HG02798 (cell line): Measurements from ENCODE around the gene LRP2.
"Not testable (repeated sequence)": the region's sequence is repeated elsewhere in the genome, so short reads cannot be mapped to it uniquely, and the experiment has no call there.

Experiments
- ATAC-seq: cut with Tn5 transposase; IDR thresholded peaks from one replicate; pipeline ENCODE4 v1.9.1; 2021; ENCODE audit warnings: mild to moderate bottlenecking; ENCODE audit not compliant: unreplicated experiment, poor library complexity

LRP2 gene

DNA sequence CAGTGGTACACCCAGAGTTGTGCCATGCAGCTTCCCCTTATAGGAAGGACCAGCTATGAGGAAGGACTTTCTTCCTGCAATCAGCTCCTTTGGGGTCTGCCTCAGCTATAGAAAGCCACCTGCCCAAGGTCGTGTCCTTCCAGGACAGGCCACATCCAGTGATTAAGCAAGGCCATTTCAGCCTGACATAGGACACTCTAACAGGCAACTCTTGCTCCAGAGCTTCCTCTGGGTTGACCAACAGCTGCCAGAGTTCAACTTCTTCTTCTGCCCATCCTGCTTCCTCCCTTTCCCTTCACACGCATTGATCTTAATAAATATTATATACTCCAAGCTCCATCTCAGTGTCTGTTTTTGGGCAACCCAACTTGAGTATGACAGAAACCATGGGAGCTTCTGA lies 12.8 kb downstream of the LRP2 start:
- no peak for ATAC-seq

DNA sequence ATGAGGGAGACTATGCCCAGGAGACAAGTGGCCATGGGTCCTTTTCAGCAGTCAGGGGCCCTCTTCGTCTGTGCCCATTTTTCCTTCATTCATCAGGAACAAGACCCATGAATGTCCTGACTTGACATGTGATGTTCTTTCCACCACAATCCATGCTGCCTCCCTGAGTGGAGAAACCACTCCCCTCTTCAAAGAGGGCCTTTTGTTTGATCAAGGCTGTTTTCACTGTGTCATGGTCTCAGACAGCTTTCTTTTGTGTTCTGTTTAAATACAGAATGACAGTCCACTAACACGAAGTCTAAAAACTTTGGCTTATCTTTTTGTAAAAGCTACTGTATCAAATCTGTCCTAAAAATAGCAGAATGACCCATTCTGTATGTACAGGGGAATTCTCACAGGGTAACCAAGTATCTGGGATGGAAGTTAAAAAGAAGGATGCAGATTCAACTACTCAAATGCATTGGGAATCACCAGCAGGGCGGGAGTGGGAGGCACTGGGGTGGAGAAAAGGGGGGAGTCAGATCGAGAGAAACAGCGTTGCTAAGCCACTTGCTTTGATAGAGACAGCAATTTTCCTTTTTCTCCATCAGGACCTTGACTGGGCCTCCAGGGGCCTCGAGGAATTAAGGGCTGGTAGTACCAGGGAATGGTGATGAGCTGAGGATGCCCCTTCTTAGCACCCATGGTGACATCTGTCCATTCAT lies 13.9 kb downstream of the LRP2 start:
- ATAC-seq = no peak

DNA sequence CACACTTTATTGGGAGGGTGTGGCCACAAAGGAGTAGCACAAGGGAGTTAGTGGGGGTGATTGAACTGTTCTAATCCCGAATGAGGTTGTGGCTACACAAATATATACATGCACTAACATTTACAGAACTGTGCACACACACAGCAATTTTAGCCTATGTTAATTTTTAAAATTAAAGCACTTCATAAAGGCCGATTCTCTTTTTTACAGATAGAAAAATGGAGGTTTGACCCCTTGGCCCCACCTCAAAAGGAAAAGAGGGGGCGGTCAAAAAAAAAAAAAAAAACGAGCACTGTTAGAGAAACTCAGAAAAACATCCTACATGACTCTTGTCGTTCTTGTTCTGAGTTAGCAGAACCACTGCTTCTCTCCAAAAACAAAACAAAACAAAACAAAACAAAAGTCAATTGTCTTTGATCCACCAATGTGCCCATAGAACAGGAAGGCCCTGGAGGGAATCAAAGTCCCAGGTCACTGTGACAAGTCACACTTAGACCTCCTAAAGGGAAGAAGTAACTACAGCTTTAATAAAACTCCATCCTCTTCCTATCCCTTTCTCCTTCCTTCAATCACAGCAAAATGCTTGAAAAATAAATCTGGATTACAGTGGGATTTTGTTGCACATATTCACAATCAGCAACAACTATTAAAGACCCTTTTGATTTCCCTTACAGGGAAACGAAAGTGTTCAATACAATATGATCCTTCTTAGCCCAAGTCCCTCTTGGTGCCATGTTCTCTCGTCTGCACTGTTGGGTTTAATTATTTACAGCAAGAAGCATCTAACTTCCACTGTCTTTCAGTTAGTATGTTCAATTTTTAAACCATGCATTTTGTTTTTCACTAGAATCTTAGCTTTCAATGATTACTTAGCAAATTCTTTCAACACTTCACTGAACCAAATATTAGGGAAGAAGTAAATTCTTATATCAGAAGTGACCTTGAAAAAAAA lies 16.6 kb downstream of the LRP2 start:
- no peak for ATAC-seq

DNA sequence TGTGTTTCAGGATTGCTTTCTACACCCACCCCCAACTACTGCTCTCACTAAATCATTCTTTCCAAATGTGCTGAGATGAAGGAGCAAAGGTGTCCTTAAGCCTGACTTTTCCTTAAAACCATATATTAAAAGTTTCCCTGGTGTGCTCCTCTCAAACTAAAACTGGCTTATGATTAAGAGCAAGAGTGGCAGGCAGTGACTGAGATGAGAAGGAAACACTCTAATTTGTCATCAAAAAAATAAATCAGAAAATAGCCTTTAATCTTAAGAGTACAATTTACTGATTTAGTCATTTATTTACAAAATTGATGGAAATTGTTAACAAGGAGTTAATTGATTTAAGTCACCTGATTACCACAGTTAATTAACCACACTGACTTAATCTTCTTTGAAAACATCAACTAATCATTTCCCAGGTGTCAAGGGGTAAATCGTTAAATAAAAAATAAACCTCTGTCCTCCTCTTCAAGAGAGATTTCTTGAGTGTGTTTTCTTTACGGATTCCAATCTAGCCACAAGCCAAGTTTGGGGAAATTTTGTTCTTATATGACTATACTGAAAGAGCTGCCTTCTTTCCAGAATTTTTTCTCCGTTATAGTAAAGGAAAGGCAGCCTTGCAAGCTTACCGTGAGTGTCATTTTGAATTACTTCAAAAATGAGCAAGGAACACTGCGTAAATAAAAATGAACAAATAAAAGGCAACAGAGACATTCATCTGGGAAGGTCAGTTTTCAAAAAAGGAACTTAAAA lies 17.4 kb downstream of the LRP2 start:
- no peak for ATAC-seq

DNA sequence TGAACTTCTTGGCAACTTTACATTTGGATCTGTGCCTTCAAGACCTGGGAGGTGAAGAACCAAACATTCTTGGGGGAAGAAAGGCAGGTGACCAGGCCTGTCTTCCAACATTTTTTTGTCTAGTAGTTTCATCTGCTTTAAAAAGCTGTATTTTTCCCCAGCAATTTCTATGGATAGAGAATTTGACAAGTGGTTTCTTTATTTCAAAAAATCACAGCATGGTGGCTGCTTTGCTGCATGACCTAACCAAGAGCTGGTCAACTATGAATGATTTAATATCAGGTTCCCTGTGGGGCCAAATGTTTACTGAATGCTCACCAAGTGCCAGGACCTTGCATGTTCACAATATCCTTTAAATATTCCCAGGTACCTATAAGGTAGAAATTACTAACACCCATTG lies 19.1 kb downstream of the LRP2 start:
- ATAC-seq = no peak

DNA sequence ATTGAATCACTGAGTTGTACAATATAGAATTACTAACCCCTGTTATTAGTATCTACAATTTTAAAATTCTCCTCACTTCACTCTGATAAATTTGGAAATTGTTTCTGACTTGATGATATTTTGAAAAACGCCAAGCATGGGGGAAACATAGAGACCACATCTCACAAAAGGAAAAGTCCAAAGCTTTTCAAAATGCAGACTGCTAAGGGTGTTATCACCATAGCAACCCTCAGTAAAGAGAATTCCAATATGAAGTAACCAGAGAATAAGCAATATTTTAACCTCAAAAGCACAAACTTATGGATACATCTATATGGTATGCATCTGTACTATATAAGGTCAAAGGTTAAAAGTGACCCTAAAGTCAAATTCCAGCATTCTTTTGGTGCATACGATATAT lies 22.7 kb downstream of the LRP2 start:
- ATAC-seq = no peak

DNA sequence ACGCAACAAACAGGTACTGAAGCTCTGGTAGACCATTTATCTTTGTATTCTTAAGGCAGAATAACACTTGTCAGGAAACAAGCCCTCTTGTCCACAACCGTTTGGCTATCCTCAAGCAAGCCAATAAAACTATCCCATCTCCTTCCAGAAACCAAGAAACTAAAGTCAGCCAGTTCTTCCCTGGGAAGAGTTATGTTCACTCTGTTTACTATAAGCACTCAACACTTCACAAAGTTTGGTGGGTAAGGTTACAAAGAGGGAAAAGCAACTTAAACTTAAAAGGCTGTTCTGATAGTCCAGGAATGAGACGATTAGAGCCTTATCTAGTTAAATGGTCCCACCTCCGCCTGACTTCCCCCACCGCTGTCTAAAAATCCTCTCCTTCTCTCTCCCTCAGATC lies 25.6 kb downstream of the LRP2 start:
- ATAC-seq = no peak

DNA sequence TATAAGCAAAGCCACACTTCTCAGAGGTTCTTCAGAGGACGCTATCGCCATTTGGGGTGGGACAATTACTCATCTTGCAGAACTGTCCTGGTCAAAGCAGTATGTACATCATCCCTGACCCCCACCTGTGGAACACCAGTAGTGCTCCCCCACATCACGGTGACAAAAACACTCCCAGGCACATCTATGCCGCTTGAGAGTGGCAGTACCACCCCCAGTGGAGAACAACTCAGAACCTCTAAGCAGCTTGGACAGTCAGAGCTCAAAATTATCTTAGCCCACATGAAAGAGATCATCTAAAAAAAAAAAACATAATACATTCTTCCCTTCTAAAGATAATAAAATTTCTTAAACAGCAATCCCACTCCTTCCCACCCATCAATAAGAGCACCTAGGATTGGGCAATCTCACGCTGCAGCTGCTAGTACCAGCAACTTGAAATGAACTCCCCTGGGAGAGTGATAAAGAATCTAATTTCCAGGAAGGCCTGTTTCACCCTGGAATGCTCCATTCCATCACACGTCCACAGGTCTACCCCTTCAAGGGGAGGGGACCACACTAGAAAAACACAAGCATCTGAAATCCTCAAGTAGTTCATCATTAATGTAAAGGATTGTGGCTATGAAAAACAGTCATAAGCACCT lies 31.7 kb downstream of the LRP2 start:
- ATAC-seq = no peak

DNA sequence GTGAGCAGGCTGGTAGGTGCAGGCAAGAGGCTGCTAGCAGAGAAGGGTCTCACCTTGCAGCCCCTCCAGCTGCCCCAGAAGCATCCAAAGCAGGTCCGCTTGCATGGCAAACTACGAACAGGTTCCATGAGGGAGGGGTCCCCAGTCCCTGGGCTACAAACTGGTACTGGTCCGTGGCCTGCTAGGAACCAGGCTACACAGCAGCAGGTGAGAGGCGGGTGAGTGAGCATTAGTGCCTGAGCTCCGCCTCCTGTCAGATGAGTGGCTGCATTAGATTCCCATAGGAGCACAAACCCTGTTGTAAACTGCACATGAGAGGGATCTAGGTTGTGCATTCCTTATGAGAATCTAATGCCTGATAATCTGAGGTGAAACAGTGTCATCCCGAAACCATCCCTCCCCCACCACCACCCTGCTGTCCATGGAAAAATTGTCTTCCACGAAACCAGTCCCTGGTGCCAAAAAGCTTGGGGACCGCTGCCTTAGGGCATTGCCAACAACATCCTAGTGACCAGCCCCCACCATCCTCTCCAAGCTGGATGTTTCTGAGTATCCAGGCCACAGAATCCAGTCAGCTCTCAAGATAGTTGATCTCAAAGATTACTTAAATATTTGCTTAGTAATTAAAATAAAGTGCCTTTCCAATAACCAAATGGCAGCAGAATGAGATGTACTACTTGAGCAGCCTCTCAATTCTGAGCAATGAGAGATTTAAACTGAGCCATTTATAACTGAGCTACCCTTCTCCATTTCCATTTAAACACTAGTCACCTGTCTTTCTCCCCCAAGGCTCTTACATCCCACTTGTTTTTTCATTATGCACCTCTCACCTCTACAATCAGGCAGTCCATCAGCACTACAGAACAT lies 32.4 kb downstream of the LRP2 start:
- no peak for ATAC-seq

DNA sequence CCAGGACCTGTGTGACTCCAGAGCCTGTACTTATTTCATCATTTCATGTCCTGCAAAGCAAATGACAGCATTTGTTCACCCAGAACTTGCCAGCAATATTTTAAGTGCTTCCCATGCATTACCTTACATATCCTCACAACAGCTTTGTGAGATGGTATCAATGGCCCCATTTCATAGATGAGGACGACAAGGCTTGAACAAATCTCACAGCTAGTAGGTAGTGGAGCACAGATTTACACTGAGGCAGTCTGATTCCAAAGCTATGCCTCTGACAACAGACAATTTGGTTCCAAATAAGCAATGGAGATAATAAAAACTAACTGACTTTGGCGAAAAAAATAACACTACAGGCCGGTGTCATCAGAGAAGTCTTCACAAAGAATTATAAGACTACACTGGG lies 33.5 kb downstream of the LRP2 start:
- ATAC-seq = no peak

DNA sequence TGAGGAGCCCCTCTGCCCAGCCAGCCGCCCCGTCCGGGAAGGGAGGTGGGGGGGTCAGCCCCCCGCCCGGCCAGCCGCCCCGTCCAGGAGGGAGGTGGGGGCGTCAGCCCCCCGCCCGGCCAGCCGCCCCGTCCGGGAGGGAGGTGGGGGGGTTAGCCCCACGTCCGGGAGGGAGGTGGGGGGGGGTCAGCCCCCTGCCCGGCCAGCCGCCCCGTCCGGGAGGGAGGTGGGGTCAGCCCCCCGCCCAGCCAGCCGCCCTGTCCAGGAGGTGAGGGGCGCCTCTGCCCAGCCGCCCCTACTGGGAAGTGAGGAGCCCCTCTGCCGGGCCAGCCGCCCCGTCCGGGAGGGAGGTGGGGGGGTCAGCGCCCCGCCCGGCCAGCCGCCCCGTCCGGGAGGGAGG lies 34.5 kb downstream of the LRP2 start:
- not testable (repeated sequence) for ATAC-seq

DNA sequence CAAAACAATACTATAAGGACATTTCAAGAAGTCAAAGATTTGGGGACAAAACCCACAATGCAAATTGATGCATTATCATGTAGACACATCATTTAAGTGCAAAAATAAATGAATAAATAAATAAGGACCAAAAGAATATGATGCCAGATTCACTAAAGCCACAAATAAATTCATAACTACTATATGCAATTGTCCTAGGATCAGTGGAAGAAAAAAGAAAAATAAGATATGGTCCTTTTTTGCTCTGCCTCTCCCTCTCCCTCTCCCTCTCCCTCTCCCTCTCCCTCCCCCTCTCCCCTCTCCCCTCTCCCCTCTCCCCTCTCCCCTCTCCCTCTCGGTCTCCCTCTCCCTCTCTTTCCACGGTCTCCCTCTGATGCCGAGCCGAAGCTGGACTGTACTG lies 36.4 kb downstream of the LRP2 start:
- ATAC-seq = not testable (repeated sequence)

DNA sequence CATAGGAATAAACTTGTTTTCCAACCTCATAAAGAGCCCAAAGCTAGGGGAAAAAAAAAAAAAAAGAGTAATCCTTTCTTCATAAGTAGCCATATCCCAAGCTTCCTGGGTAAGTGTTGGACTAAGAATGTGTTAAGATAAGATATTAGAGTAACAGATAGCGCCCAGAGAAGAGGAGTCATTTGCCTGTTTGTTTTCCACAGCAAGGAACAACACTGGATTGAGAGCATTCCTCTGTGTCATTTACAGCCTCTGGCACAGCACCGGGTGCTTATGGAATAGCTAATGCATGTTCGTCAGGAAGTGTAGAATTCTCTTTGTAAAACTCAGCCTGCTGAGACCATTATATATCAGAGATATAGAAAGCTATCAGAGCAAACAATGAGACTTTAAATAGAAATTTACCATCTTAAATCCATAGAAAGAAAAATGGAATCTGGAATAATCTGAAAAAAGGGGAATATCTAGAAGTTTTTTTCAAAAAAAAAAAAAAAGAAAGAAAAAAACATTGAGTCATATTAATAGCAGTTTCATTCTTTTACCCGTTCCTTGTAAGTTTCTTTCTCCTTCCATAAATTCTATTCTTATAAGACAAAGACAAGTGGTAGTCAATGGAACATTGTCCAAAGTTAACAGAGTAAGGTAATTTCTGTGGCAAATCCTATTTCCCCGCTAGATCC lies 37.6 kb downstream of the LRP2 start:
- no peak for ATAC-seq

DNA sequence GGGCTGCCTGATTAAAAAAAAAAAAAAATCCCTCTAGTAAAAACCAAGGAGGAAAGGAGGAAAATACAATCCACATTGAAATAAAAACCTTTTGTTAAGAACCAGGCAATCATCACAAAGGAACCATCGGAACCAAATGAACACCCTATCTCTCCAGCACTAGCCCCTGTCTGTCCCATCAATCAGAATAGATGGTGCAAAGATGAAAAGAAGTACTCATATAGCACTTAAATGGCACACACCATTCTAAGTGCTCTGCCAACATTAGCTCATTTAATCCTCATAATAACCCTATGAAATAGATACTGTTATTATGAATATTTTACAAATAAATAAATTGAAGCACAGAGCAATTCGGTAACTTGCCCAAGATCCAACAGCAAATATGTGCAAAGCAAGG lies 38.5 kb downstream of the LRP2 start:
- ATAC-seq = no peak

DNA sequence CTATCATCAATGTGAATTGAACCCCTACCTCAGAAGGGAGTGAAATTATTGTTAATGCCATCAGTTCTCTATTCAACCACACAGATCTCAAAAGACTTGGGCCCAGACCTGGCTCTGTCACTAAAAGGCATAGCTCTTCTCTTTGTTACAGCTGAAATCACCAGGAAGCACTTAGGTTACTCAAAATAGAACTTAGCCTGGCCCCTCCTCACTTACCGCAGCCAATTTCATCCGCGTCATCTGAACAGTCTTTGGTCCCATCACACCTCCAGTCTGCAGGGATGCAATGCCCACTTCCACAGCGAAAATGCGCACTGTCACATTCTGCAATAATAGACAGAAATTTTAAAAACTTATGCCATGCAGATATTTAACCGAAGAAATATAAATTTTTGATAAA lies 41.8 kb downstream of the LRP2 start:
- ATAC-seq = no peak

DNA sequence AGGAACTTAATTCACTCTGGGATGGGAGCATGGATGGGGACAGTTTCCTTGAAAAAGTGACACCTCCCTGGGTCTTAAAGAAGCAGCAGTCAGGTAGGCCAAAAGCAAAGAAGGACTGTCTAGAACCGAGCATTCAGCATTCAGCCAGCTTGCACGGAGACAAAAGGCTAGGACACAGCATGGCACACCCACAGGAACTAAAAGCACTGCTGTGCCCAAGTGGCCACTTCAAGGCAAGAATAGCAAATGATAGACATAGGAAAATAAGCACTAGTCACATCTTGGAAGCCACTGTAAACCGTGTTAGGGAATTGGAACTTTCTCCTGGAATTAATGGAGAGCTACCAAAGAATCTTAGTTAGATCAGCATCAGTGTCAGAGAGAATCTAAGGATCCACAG lies 47.0 kb downstream of the LRP2 start:
- ATAC-seq = no peak

DNA sequence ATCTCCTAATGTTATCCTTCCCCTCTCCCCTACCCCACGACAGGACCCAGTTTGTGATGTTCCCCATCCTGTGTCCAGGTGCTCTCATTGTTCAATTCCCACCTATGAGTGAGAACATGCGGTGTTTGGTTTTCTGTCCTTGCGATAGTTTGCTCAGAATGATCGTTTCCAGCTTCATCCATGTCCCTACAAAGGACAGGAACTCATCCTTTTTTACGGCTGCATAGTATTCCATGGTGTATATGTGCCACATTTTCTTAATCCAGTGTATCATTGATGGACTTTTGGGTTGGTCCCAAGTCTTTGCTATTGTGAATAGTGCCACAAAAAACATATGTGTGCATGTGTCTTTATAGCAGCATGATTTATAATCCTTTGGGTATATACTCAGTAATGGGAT lies 54.0 kb downstream of the LRP2 start:
- not testable (repeated sequence) for ATAC-seq

DNA sequence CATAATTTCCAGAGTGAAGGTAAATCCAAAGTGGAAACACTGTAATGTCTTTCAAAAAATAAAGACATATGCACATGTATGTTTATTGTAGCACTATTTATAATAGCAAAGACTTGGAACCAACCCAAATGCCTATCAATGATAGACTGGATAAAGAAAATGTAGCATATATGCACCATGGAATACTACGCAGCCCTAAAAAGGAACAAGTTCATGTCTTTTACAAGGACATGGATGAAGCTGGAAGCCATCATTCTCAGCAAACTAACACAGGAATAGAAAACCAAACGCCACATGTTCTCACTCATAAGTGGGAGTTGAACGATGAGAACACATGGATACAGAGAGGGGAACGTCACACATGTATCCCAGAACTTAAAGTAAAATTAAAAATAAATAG lies 57.6 kb downstream of the LRP2 start:
- ATAC-seq = not testable (repeated sequence)
